Spleen (tissue), 11 donors: ENCODE measurements around the gene ZNF618. TPM values are rescaled to one million over a fixed set of nuclear protein-coding genes. Genes with fewer than 3 reads are reported as not detected.

ENCODE experiments used
- DNase-seq: peaks from one replicate; pipeline ENCODE4 v3.0.0-alpha.2; 2020
- H3K27ac ChIP-seq, 8 donors: fragments of 200-600 bp; sonication (generic) in 7 of 8; 1 replicate in 4 of 8; 2 replicates in 4 of 8; pipeline versions ENCODE4 v1.5.0 to v1.8.0; 2016 to 2021; ENCODE audit warnings: inconsistent platforms in 4 of 8, mild to moderate bottlenecking in 4 of 8, moderate library complexity in 1 of 8
- H3K27me3 ChIP-seq, 7 donors: fragments of 200-600 bp; sonication (generic) in 6 of 7; replicated peaks in 1 of 7; 1 replicate in 4 of 7; 2 replicates in 3 of 7; pipeline versions ENCODE4 v1.5.0 to v1.8.0; 2016 to 2021; ENCODE audit warnings: inconsistent platforms in 3 of 7, mild to moderate bottlenecking in 1 of 7
- H3K36me3 ChIP-seq, 6 donors: fragments of 200-600 bp; sonication (generic) in 5 of 6; 1 replicate in 4 of 6; 2 replicates in 2 of 6; pipeline versions ENCODE4 v1.5.0 to v1.8.0; 2016 to 2021; ENCODE audit warnings: inconsistent platforms in 2 of 6
- H3K4me1 ChIP-seq, 6 donors: fragments of 200-600 bp; sonication (generic) in 5 of 6; 1 replicate in 3 of 6; 2 replicates in 3 of 6; pipeline versions ENCODE4 v1.5.0 to v1.8.0; 2016 to 2021; ENCODE audit warnings: inconsistent platforms in 3 of 6
- H3K4me3 ChIP-seq, 8 donors: fragments of 200-600 bp; sonication (generic) in 7 of 8; 1 replicate in 4 of 8; 2 replicates in 4 of 8; pipeline versions ENCODE4 v1.5.0 to v1.8.0; 2016 to 2021; ENCODE audit warnings: inconsistent platforms in 4 of 8, mild to moderate bottlenecking in 4 of 8, moderate library complexity in 2 of 8
- H3K9me3 ChIP-seq, 8 donors: fragments of 200-600 bp; sonication (generic) in 7 of 8; 1 replicate in 4 of 8; 2 replicates in 4 of 8; pipeline versions ENCODE4 v1.5.0 to v1.8.0; 2016 to 2021; ENCODE audit warnings: inconsistent platforms in 4 of 8
- POLR2A ChIP-seq, 3 donors: fragments of 450-650 bp; IDR thresholded peaks; one replicate each; pipeline ENCODE4 v1.5.1; 2017; ENCODE audit warnings: antibody characterized with exemption in 3 of 3, mild to moderate bottlenecking in 1 of 3
- POLR2AphosphoS5 ChIP-seq, 3 donors: sonication (generic); formaldehyde crosslinking; IDR thresholded peaks; one replicate each; pipeline ENCODE4 v1.5.1; 2017; ENCODE audit warnings: antibody characterized with exemption in 3 of 3
- WGBS, 5 donors: extraction: QIAGEN DNeasy Blood & Tissue Kit in 3 of 5; methylation state at CpG; one replicate each; pipeline versions ENCODE4 v1.1.5 to v1.1.7; 2013 to 2018; 5-methylcytosine and 5-hydroxymethylcytosine counted together
- intact Hi-C: fragments of 100-400 bp; cut with DNase I; formaldehyde crosslinking; loops from one replicate; pipeline ENCODE4 v1.15.0; 2023; ENCODE audit warnings: low total_unique reads
- polyA plus RNA-seq, 3 donors: library from polyadenylated mRNA; stranded (reverse); fragments of 200-250 nt; gene quantifications; one replicate each; pipeline ENCODE4 v1.2.1, GENCODE V29; 2013
- total RNA-seq, 7 donors: library from RNA; depleted of rRNA in 3 of 7; stranded (reverse); fragments of >200 nt in 3 of 7; fragmentation: NEBNext Ultra II Directional in 4 of 7; extraction: Animal tissue kit (Norgen Biotek cat#: 25700) in 4 of 7; gene quantifications; one replicate each; pipeline versions ENCODE4 v1.1.0 to v1.2.1, GENCODE V29; 2016 to 2021
- TF ChIP-seq, protein P1 (sequence below), 11 experiments: fragments of 200-600 bp in 7 of 11; fragments of 450-650 bp in 4 of 11; sonication (generic) in 4 of 11; IDR thresholded peaks in 8 of 11; conservative IDR thresholded peaks in 3 of 11; 1 replicate in 7 of 11; 2 replicates in 4 of 11; pipeline versions ENCODE4 v1.4.0 to v1.8.0; 2016 to 2021; ENCODE audit warnings: antibody characterized with exemption in 11 of 11, inconsistent platforms in 4 of 11, mild to moderate bottlenecking in 1 of 11
- donor health status: healthy with polysubstance abuse.
- donor health status: DM: no; HTN: no; CAD: no; lungs with moderate emphysema.
- donor health status: DM: no; HTN: no; CAD: no.
- donor health status: Bipolar disorder and iron deficiency.
- donor health status: healthy.
- donor health status: DM: no; HTN: no; CAD: no.
- donor health status: DM: yes; HTN: yes; CAD: no.

Gene ZNF618
- total and polyA plus RNA-seq, 10 donors = 0.58 to 14.8 (median 8.4) TPM

DNA sequence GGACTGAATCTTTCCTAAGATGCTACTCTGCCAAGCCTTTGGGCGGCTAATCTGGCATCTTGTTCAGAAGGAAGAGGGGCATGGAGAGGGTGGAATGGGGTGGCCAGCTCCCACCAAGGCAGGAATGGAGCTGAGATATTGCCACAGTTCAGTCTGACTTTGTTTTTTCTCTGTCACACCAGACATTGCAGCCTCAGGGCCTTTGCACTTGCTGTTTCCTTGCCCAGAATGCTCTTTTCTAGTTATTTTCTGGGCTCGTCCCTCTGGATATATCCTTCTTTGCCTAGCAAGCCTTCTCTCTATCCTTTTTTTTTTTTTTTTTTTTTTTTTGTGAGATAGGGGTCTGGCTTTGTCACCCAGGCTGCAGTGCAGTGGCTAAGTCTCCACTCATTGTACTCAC, 40.8 kb downstream of the ZNF618 start:
- TF ChIP-seq POLR2AphosphoS5 (IDR thresholded peaks at IDR 0.05) = no peak
- no peak for TF ChIP-seq POLR2A (IDR thresholded peaks at IDR 0.05)
- TF ChIP-seq, protein P1, sequence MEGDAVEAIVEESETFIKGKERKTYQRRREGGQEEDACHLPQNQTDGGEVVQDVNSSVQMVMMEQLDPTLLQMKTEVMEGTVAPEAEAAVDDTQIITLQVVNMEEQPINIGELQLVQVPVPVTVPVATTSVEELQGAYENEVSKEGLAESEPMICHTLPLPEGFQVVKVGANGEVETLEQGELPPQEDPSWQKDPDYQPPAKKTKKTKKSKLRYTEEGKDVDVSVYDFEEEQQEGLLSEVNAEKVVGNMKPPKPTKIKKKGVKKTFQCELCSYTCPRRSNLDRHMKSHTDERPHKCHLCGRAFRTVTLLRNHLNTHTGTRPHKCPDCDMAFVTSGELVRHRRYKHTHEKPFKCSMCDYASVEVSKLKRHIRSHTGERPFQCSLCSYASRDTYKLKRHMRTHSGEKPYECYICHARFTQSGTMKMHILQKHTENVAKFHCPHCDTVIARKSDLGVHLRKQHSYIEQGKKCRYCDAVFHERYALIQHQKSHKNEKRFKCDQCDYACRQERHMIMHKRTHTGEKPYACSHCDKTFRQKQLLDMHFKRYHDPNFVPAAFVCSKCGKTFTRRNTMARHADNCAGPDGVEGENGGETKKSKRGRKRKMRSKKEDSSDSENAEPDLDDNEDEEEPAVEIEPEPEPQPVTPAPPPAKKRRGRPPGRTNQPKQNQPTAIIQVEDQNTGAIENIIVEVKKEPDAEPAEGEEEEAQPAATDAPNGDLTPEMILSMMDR (IDR thresholded peaks at IDR 0.05 in 8 of 11, conservative IDR thresholded peaks at IDR 0.05 in 3 of 11) = no peak
- no peak overlapping the region for H3K4me3 ChIP-seq
- H3K4me1 ChIP-seq = no peaks in the 10 kb centered on the region
- H3K27ac ChIP-seq = no peak overlapping the region
- H3K9me3 ChIP-seq = no peaks in the 10 kb centered on the region
- intact Hi-C loops = no loop called here
- peaks cover 0 to 3% (median 0%) of the 10 kb centered on the region in 6 donors for H3K36me3 ChIP-seq
- no peaks in the 10 kb centered on the region for H3K27me3 ChIP-seq
- 84 to 95% (median 92%) methylated on average over 2 of the region's 2 CpGs for WGBS, 5 donors
- DNase-seq = no peak

DNA sequence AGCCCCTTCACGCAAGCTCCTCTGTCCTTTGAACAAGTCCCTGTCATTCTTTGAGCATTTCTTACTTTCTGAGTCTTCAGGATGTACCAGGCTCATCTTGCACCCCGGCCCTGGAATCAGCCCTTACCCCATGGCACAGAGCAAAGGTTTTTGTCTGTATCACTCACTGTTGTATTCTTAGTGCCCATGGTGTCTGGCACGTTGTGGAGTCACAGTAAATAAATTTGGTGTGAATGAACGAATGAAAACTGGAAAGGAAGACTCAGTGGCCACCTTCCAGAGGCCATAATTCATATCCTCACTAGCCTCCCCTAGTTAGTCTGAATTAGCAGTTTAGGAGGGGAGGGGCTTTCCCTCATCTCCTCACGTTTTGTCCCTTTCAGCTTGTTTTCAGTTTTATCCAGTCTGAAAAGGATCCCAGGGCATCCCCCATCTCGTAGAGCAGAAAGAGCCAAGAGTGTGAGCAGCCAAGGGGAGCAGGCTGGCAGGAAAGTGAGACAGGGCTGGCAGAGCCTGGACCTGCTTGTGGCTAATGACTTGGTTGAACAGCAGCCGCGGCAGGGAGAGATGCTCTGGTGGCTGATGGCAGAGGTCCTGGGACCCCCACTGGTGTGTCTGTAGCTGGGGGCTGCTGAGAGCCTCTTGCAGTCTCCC, 42.7 kb downstream of the ZNF618 start:
- Histone ChIP-seq H3K36me3 (peaks cover 0 to 3% (median 0%) of the 10 kb centered on the region in 6 donors), H3K27ac (no peak overlapping the region), H3K9me3 (peaks cover 0 to 16% (median 10%) of the 10 kb centered on the region in 8 donors), H3K4me3 (no peak overlapping the region), H3K27me3 (no peaks in the 10 kb centered on the region), H3K4me1 (no peaks in the 10 kb centered on the region)
- TF ChIP-seq POLR2A (IDR thresholded peaks at IDR 0.05) (no peak), POLR2AphosphoS5 (IDR thresholded peaks at IDR 0.05) (no peak)
- TF ChIP-seq, protein P1 (IDR thresholded peaks at IDR 0.05 in 8 of 11, conservative IDR thresholded peaks at IDR 0.05 in 3 of 11) = no peak
- DNase-seq = no peak
- WGBS, 5 donors = 71 to 90% (median 84%) methylated on average over 8 of the region's 8 CpGs
- intact Hi-C loops = no loop called here

DNA sequence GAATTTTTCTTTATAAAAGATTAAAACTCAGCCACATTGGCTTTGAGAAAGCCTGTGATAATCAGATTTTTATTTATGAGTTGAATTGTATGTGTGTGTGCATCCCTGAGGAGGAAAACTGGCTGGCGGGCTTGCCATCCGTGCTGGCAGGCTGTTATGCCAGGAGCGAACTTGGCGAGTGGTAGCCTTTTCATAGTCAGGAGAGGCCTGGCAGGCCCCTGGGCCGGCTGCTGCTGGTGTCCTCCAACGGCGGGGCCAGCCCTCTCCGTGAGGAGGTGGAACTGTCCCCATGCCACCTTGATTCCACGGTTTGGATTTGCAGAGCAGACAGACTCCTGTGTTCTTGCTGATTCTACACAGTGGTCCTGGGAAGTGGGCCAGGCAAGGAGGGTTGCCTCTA, 43.3 kb downstream of the ZNF618 start:
- no peak for DNase-seq
- H3K4me3 ChIP-seq = no peak overlapping the region
- 91 to 95% (median 92%) methylated on average over 9 of the region's 9 CpGs for WGBS, 5 donors

DNA sequence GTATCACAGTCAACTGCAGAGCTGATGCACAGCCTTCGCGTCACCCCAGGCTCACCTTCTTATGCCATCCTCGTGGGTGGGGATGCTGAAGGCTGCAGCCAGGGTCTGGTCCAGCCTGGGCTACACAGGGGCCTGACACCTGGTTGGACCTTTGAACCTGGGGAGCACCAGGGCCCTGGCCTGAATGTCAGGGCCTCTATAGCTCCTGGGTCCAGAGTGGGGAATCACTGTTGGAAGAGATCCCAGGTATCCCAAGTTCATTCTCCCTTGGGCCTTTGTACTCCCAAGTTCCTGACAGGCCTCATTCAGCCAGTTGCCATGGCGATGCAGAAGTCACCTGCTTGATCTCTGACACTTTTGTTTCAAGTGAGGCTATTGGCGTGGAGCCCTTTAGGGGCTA, 43.8 kb downstream of the ZNF618 start:
- TF ChIP-seq POLR2A (IDR thresholded peaks at IDR 0.05) (no peak), POLR2AphosphoS5 (IDR thresholded peaks at IDR 0.05) (no peak)
- TF ChIP-seq, protein P1 (IDR thresholded peaks at IDR 0.05 in 8 of 11, conservative IDR thresholded peaks at IDR 0.05 in 3 of 11) = no peak
- DNase-seq = no peak
- intact Hi-C loops = no loop called here
- Histone ChIP-seq H3K4me3 (no peak overlapping the region), H3K27me3 (no peaks in the 10 kb centered on the region), H3K4me1 (no peaks in the 10 kb centered on the region), H3K9me3 (peaks cover 0 to 21% (median 14%) of the 10 kb centered on the region in 8 donors), H3K27ac (no peak overlapping the region), H3K36me3 (peaks cover 0 to 3% (median 0%) of the 10 kb centered on the region in 6 donors)
- 81 to 98% (median 92%) methylated on average over 5 of the region's 5 CpGs for WGBS, 5 donors

More for the DNA sequence above, 43.3 kb downstream of the ZNF618 start:
- Histone ChIP-seq H3K9me3 (peaks cover 0 to 18% (median 12%) of the 10 kb centered on the region in 8 donors), H3K27ac (no peak overlapping the region), H3K36me3 (peaks cover 0 to 3% (median 0%) of the 10 kb centered on the region in 6 donors), H3K27me3 (no peaks in the 10 kb centered on the region), H3K4me1 (no peaks in the 10 kb centered on the region)
- intact Hi-C loops = no loop called here
- TF ChIP-seq, protein P1 (IDR thresholded peaks at IDR 0.05 in 8 of 11, conservative IDR thresholded peaks at IDR 0.05 in 3 of 11) = no peak
- no peak for TF ChIP-seq POLR2AphosphoS5 (IDR thresholded peaks at IDR 0.05)
- TF ChIP-seq POLR2A (IDR thresholded peaks at IDR 0.05) = no peak
